AG10803 (cell line): ENCODE results near the gene GALNS.
"Not testable (repeated sequence)": the region's sequence is repeated elsewhere in the genome, so short reads cannot be mapped to it uniquely, and the experiment has no call there.

ENCODE experiments used
- DNase-seq: peaks from one replicate; pipeline ENCODE4 v3.0.0; 2010; ENCODE audit warnings: low read depth
- H3K4me3 ChIP-seq: 2 replicates; pipeline ENCODE4 v1.5.1; 2011; ENCODE audit warnings: mild to moderate bottlenecking, low read length, control low read depth
- CTCF ChIP-seq: conservative IDR thresholded peaks from 2 replicates; pipeline ENCODE4 v1.5.1; 2011; ENCODE audit warnings: mild to moderate bottlenecking, low read length, control low read depth, inconsistent platforms

GALNS gene

GRCh38 chr16:88827727-88828126 lies 29.0 kb downstream of the GALNS start:
- TF ChIP-seq CTCF, result no peak
- no peak overlapping the region for H3K4me3 ChIP-seq
- no peak for DNase-seq

GRCh38 chr16:88826070-88826840 lies 30.5 kb downstream of the GALNS start:
- H3K4me3 ChIP-seq, result no peak overlapping the region
- no peak for TF ChIP-seq CTCF
- no peak for DNase-seq

- TF ChIP-seq CTCF, result no peak
- H3K4me3 ChIP-seq, result no peak overlapping the region
- DNase-seq, result no peak
Measured at GRCh38 chr16:88825146-88825545, 31.6 kb downstream of the GALNS start.

GRCh38 chr16:88824256-88825077 lies 32.3 kb downstream of the GALNS start:
- no peak overlapping the region for H3K4me3 ChIP-seq
- DNase-seq, result no peak
- TF ChIP-seq CTCF, result no peak

- DNase-seq, H3K4me3 ChIP-seq: not testable (repeated sequence)
Measured at GRCh38 chr16:88823646-88824045, 33.1 kb downstream of the GALNS start.

GRCh38 chr16:88822281-88823040 lies 34.3 kb downstream of the GALNS start:
- TF ChIP-seq CTCF, result no peak

GRCh38 chr16:88821168-88821850 lies 35.4 kb downstream of the GALNS start:
- DNase-seq, result no peak
- no peak for TF ChIP-seq CTCF
- H3K4me3 ChIP-seq, result no peak overlapping the region

More at GRCh38 chr16:88822281-88823040, 34.3 kb downstream of the GALNS start:
- no peak for DNase-seq
- H3K4me3 ChIP-seq, result no peak overlapping the region
